ENCODE measurements around the gene SIK1. TPM values are rescaled to one million over a fixed set of nuclear protein-coding genes. Genes with fewer than 3 reads are reported as not detected.
"Not testable (repeated sequence)": the region's sequence is repeated elsewhere in the genome, so short reads cannot be mapped to it uniquely, and the experiment has no call there.

The SIK1 gene
- total and polyA plus RNA-seq, 2 donors (not counting 1 experiment from before 2014, with no cell fraction given) = 0.17 to 0.58 TPM

GRCh38 chr21:43454176-43454575, 27.2 kb upstream of the SIK1 start:
- not testable (repeated sequence) for H4K20me1 ChIP-seq (ENCODE audit: control insufficient read depth, extremely low read depth, insufficient read depth, low read length); H3K9ac ChIP-seq (ENCODE audit: insufficient read depth, low read length); DNase-seq (ENCODE audit: low read depth in 2 of 2); H3K36me3 ChIP-seq (ENCODE audit: control insufficient read depth, insufficient read depth, low read length); H3K4me3 ChIP-seq (replicated peaks in 1 of 4; ENCODE audit: control extremely low read depth in 1 of 4, insufficient read depth in 1 of 4, low read depth in 3 of 4, low read length in 4 of 4); H3K79me2 ChIP-seq (ENCODE audit: control insufficient read depth, insufficient read depth, low read length); H3K27ac ChIP-seq (ENCODE audit: insufficient read depth, low read length); H2AFZ ChIP-seq (ENCODE audit: low read length); H3K27me3 ChIP-seq (ENCODE audit: control insufficient read depth, insufficient read depth, low read length); H3K4me2 ChIP-seq (ENCODE audit: extremely low read depth, insufficient read depth, low read length); H3K9me3 ChIP-seq (ENCODE audit: control insufficient read depth, insufficient read depth, low read depth, low read length); H3K4me1 ChIP-seq (ENCODE audit: control insufficient read depth, extremely low read depth, insufficient read depth, low read length)

GRCh38 chr21:43451850-43452249, 24.9 kb upstream of the SIK1 start:
- H3K4me3 ChIP-seq (replicated peaks in 1 of 4; ENCODE audit: control extremely low read depth in 1 of 4, insufficient read depth in 1 of 4, low read depth in 3 of 4, low read length in 4 of 4); H3K4me1 ChIP-seq (ENCODE audit: control insufficient read depth, extremely low read depth, insufficient read depth, low read length); H3K4me2 ChIP-seq (ENCODE audit: extremely low read depth, insufficient read depth, low read length); H3K9me3 ChIP-seq (ENCODE audit: control insufficient read depth, insufficient read depth, low read depth, low read length); DNase-seq (ENCODE audit: low read depth in 2 of 2); H3K27me3 ChIP-seq (ENCODE audit: control insufficient read depth, insufficient read depth, low read length); H3K36me3 ChIP-seq (ENCODE audit: control insufficient read depth, insufficient read depth, low read length); H3K27ac ChIP-seq (ENCODE audit: insufficient read depth, low read length); H3K9ac ChIP-seq (ENCODE audit: insufficient read depth, low read length); H4K20me1 ChIP-seq (ENCODE audit: control insufficient read depth, extremely low read depth, insufficient read depth, low read length); H2AFZ ChIP-seq (ENCODE audit: low read length); H3K79me2 ChIP-seq (ENCODE audit: control insufficient read depth, insufficient read depth, low read length): not testable (repeated sequence)

- not testable (repeated sequence) for H3K4me2 ChIP-seq (ENCODE audit: extremely low read depth, insufficient read depth, low read length); H3K4me3 ChIP-seq (replicated peaks in 1 of 4; ENCODE audit: control extremely low read depth in 1 of 4, insufficient read depth in 1 of 4, low read depth in 3 of 4, low read length in 4 of 4); H3K4me1 ChIP-seq (ENCODE audit: control insufficient read depth, extremely low read depth, insufficient read depth, low read length); H4K20me1 ChIP-seq (ENCODE audit: control insufficient read depth, extremely low read depth, insufficient read depth, low read length); H3K9ac ChIP-seq (ENCODE audit: insufficient read depth, low read length); H3K79me2 ChIP-seq (ENCODE audit: control insufficient read depth, insufficient read depth, low read length); H3K36me3 ChIP-seq (ENCODE audit: control insufficient read depth, insufficient read depth, low read length); DNase-seq (ENCODE audit: low read depth in 2 of 2); H3K27ac ChIP-seq (ENCODE audit: insufficient read depth, low read length); H3K27me3 ChIP-seq (ENCODE audit: control insufficient read depth, insufficient read depth, low read length); H2AFZ ChIP-seq (ENCODE audit: low read length); H3K9me3 ChIP-seq (ENCODE audit: control insufficient read depth, insufficient read depth, low read depth, low read length)
These were observed 23.4 kb upstream of the SIK1 start for GRCh38 chr21:43450287-43450686.

- not testable (repeated sequence) for H3K9ac ChIP-seq (ENCODE audit: insufficient read depth, low read length); H3K9me3 ChIP-seq (ENCODE audit: control insufficient read depth, insufficient read depth, low read depth, low read length); H3K4me2 ChIP-seq (ENCODE audit: extremely low read depth, insufficient read depth, low read length); H3K4me3 ChIP-seq (replicated peaks in 1 of 4; ENCODE audit: control extremely low read depth in 1 of 4, insufficient read depth in 1 of 4, low read depth in 3 of 4, low read length in 4 of 4); H3K27ac ChIP-seq (ENCODE audit: insufficient read depth, low read length); H3K27me3 ChIP-seq (ENCODE audit: control insufficient read depth, insufficient read depth, low read length); DNase-seq (ENCODE audit: low read depth in 2 of 2); H2AFZ ChIP-seq (ENCODE audit: low read length); H3K4me1 ChIP-seq (ENCODE audit: control insufficient read depth, extremely low read depth, insufficient read depth, low read length); H3K79me2 ChIP-seq (ENCODE audit: control insufficient read depth, insufficient read depth, low read length); H3K36me3 ChIP-seq (ENCODE audit: control insufficient read depth, insufficient read depth, low read length); H4K20me1 ChIP-seq (ENCODE audit: control insufficient read depth, extremely low read depth, insufficient read depth, low read length)
These were observed 20.5 kb upstream of the SIK1 start for GRCh38 chr21:43447353-43447977.

GRCh38 chr21:43446277-43446932, 19.5 kb upstream of the SIK1 start:
- H3K4me2 ChIP-seq (ENCODE audit: extremely low read depth, insufficient read depth, low read length); H3K9ac ChIP-seq (ENCODE audit: insufficient read depth, low read length); DNase-seq (ENCODE audit: low read depth in 2 of 2); H3K27me3 ChIP-seq (ENCODE audit: control insufficient read depth, insufficient read depth, low read length); H3K36me3 ChIP-seq (ENCODE audit: control insufficient read depth, insufficient read depth, low read length); H2AFZ ChIP-seq (ENCODE audit: low read length); H3K9me3 ChIP-seq (ENCODE audit: control insufficient read depth, insufficient read depth, low read depth, low read length); H4K20me1 ChIP-seq (ENCODE audit: control insufficient read depth, extremely low read depth, insufficient read depth, low read length); H3K4me3 ChIP-seq (replicated peaks in 1 of 4; ENCODE audit: control extremely low read depth in 1 of 4, insufficient read depth in 1 of 4, low read depth in 3 of 4, low read length in 4 of 4); H3K79me2 ChIP-seq (ENCODE audit: control insufficient read depth, insufficient read depth, low read length); H3K27ac ChIP-seq (ENCODE audit: insufficient read depth, low read length); H3K4me1 ChIP-seq (ENCODE audit: control insufficient read depth, extremely low read depth, insufficient read depth, low read length): not testable (repeated sequence)

GRCh38 chr21:43444524-43444923, 17.6 kb upstream of the SIK1 start:
- not testable (repeated sequence) for H2AFZ ChIP-seq (ENCODE audit: low read length); H3K9ac ChIP-seq (ENCODE audit: insufficient read depth, low read length); H3K4me2 ChIP-seq (ENCODE audit: extremely low read depth, insufficient read depth, low read length); H3K79me2 ChIP-seq (ENCODE audit: control insufficient read depth, insufficient read depth, low read length); H3K27ac ChIP-seq (ENCODE audit: insufficient read depth, low read length); H3K4me3 ChIP-seq (replicated peaks in 1 of 4; ENCODE audit: control extremely low read depth in 1 of 4, insufficient read depth in 1 of 4, low read depth in 3 of 4, low read length in 4 of 4); H3K9me3 ChIP-seq (ENCODE audit: control insufficient read depth, insufficient read depth, low read depth, low read length); DNase-seq (ENCODE audit: low read depth in 2 of 2); H3K4me1 ChIP-seq (ENCODE audit: control insufficient read depth, extremely low read depth, insufficient read depth, low read length); H4K20me1 ChIP-seq (ENCODE audit: control insufficient read depth, extremely low read depth, insufficient read depth, low read length); H3K27me3 ChIP-seq (ENCODE audit: control insufficient read depth, insufficient read depth, low read length); H3K36me3 ChIP-seq (ENCODE audit: control insufficient read depth, insufficient read depth, low read length)

- not testable (repeated sequence) for H3K9ac ChIP-seq (ENCODE audit: insufficient read depth, low read length); H3K36me3 ChIP-seq (ENCODE audit: control insufficient read depth, insufficient read depth, low read length); H3K27me3 ChIP-seq (ENCODE audit: control insufficient read depth, insufficient read depth, low read length); H3K4me3 ChIP-seq (replicated peaks in 1 of 4; ENCODE audit: control extremely low read depth in 1 of 4, insufficient read depth in 1 of 4, low read depth in 3 of 4, low read length in 4 of 4); H3K4me1 ChIP-seq (ENCODE audit: control insufficient read depth, extremely low read depth, insufficient read depth, low read length); H3K9me3 ChIP-seq (ENCODE audit: control insufficient read depth, insufficient read depth, low read depth, low read length); H4K20me1 ChIP-seq (ENCODE audit: control insufficient read depth, extremely low read depth, insufficient read depth, low read length); H3K79me2 ChIP-seq (ENCODE audit: control insufficient read depth, insufficient read depth, low read length); DNase-seq (ENCODE audit: low read depth in 2 of 2); H2AFZ ChIP-seq (ENCODE audit: low read length); H3K27ac ChIP-seq (ENCODE audit: insufficient read depth, low read length); H3K4me2 ChIP-seq (ENCODE audit: extremely low read depth, insufficient read depth, low read length)
These were observed 15.6 kb upstream of the SIK1 start for GRCh38 chr21:43442571-43442970.

All from fibroblast of lung (primary cell).